HepG2 (cell line): ENCODE data around the gene IL6ST. TPM values are rescaled to one million over a fixed set of nuclear protein-coding genes. Genes with fewer than 3 reads are reported as not detected.

Experiments
- CREM ChIP-seq, 2 experiments: sonication (generic) in 1 of 2; formaldehyde crosslinking in 1 of 2; IDR thresholded peaks; 2 replicates each; pipeline versions ENCODE4 v1.4.0 to v1.6.1; 2016 to 2020; ENCODE audit warnings: antibody characterized with exemption in 1 of 2, mild to moderate bottlenecking in 1 of 2, missing genetic modification reagents in 1 of 2
- EED ChIP-seq: sonication (generic); formaldehyde crosslinking; IDR thresholded peaks from 2 replicates; pipeline ENCODE4 v1.5.0; 2020; ENCODE audit warnings: mild to moderate bottlenecking, missing genetic modification reagents
- FOXO4 ChIP-seq: sonication (generic); formaldehyde crosslinking; conservative IDR thresholded peaks from 2 replicates; pipeline ENCODE4 v1.8.1; 2023; ENCODE audit warnings: missing genetic modification reagents
- HNRNPH1 ChIP-seq: fragments of 200-400 bp; formaldehyde crosslinking; optimal IDR thresholded peaks from 2 replicates; pipeline ENCODE3; 2017; ENCODE audit warnings: mild to moderate bottlenecking, low read depth, low read length
- ISL2 ChIP-seq: sonication (generic); formaldehyde crosslinking; IDR thresholded peaks from 2 replicates; pipeline ENCODE4 v1.5.0; 2020; ENCODE audit warnings: missing genetic modification reagents
- MXD4 ChIP-seq: IDR thresholded peaks from 2 replicates; pipeline ENCODE4 v1.6.1; 2016; ENCODE audit warnings: mild to moderate bottlenecking, missing biosample characterization, missing genetic modification reagents
- NCOA1 ChIP-seq: sonication (generic); formaldehyde crosslinking; IDR thresholded peaks from 2 replicates; pipeline ENCODE4 v1.9.0; 2021; ENCODE audit warnings: missing genetic modification reagents
- NCOR1 ChIP-seq: fragments of 200-600 bp; sonication (generic); IDR thresholded peaks from 2 replicates; pipeline ENCODE4 v1.7.0; 2017; ENCODE audit warnings: antibody characterized with exemption, low read length, borderline replicate concordance
- NR3C1 ChIP-seq: sonication (generic); formaldehyde crosslinking; IDR thresholded peaks from 2 replicates; pipeline ENCODE4 v1.4.0; 2020; ENCODE audit warnings: missing genetic modification reagents
- ONECUT2 ChIP-seq: sonication (generic); formaldehyde crosslinking; IDR thresholded peaks from 2 replicates; pipeline ENCODE4 v1.4.0; 2020; ENCODE audit warnings: missing genetic modification reagents
- PATZ1 ChIP-seq: sonication (generic); formaldehyde crosslinking; IDR thresholded peaks from 2 replicates; pipeline ENCODE4 v1.4.0; 2020; ENCODE audit warnings: missing genetic modification reagents
- PHF5A ChIP-seq: IDR thresholded peaks from one replicate; pipeline ENCODE4 v1.6.1; 2018; ENCODE audit warnings: low read depth, missing genetic modification reagents; ENCODE audit not compliant: unreplicated experiment
- RAD21 ChIP-seq: fragments of 450-650 bp; formaldehyde crosslinking; IDR thresholded peaks from 2 replicates; pipeline ENCODE4 v1.5.0; 2020; ENCODE audit warnings: mild to moderate bottlenecking
- SMAD9 ChIP-seq: sonication (generic); formaldehyde crosslinking; IDR thresholded peaks from 2 replicates; pipeline ENCODE4 v1.5.1; 2020; ENCODE audit warnings: mild to moderate bottlenecking, missing genetic modification reagents
- SRSF4 ChIP-seq: fragments of 200-400 bp; formaldehyde crosslinking; IDR thresholded peaks from one replicate; pipeline ENCODE4 v1.6.1; 2018; ENCODE audit warnings: mild to moderate bottlenecking, low read depth, low read length, moderate library complexity; ENCODE audit not compliant: poor library complexity, severe bottlenecking
- TCF7L2 ChIP-seq: IDR thresholded peaks from 2 replicates; pipeline ENCODE4 v1.6.1; 2011; ENCODE audit warnings: mild to moderate bottlenecking, low read depth, low read length, moderate library complexity
- YY1 ChIP-seq: IDR thresholded peaks from 2 replicates; pipeline ENCODE4 v1.6.1; 2011; ENCODE audit warnings: low read length, low read depth, moderate library complexity, mild to moderate bottlenecking; ENCODE audit not compliant: insufficient read depth, insufficient replicate concordance
- ZBTB1 ChIP-seq: sonication (generic); formaldehyde crosslinking; IDR thresholded peaks from 2 replicates; pipeline ENCODE4 v1.4.0; 2020; ENCODE audit warnings: missing genetic modification reagents, borderline replicate concordance
- ZBTB38 ChIP-seq: sonication (generic); formaldehyde crosslinking; IDR thresholded peaks from 2 replicates; pipeline ENCODE4 v1.5.1; 2020; ENCODE audit warnings: mild to moderate bottlenecking, missing genetic modification reagents
- ZBTB7B ChIP-seq: sonication (generic); formaldehyde crosslinking; IDR thresholded peaks from 2 replicates; pipeline ENCODE4 v1.4.0; 2020; ENCODE audit warnings: missing genetic modification reagents
- polyA plus RNA-seq, 8 experiments: library from polyadenylated mRNA; depleted of rRNA in 3 of 8; stranded (reverse) in 7 of 8; unstranded in 1 of 8; fragments of >200 nt; fragmentation: Illumina TruSeq in 4 of 8; extraction: Trizol in 4 of 8; gene quantifications; 2 replicates each; pipeline versions ENCODE4 v1.2.1 to v1.2.3, GENCODE V29; 2011 to 2016; ENCODE audit warnings: low read depth in 4 of 8, missing spikeins in 1 of 8, mixed read lengths in 1 of 8; ENCODE audit not compliant: insufficient read depth in 1 of 8
- total RNA-seq, 5 experiments: library from RNA; depleted of rRNA; stranded (reverse); fragments of >200 nt; fragmentation: Illumina TruSeq; extraction: Trizol; gene quantifications; 2 replicates each; pipeline ENCODE4 v1.2.3, GENCODE V29; 2016; ENCODE audit warnings: low read depth in 1 of 5
- TF ChIP-seq, protein P1 (sequence below): sonication (generic); formaldehyde crosslinking; IDR thresholded peaks from 2 replicates; pipeline ENCODE4; 2020; ENCODE audit warnings: missing genetic modification reagents, mild to moderate bottlenecking, borderline replicate concordance
- TF ChIP-seq, protein P2 (sequence below): sonication (generic); formaldehyde crosslinking; IDR thresholded peaks from 2 replicates; pipeline ENCODE4 v1.5.0; 2020; ENCODE audit warnings: mild to moderate bottlenecking, missing genetic modification reagents

Gene IL6ST
- total and polyA plus RNA-seq, 2 of the 13 experiments (the other 11 are each of a cell fraction or from before 2014, with no cell fraction given), result 66.6 to 166 TPM

DNA sequence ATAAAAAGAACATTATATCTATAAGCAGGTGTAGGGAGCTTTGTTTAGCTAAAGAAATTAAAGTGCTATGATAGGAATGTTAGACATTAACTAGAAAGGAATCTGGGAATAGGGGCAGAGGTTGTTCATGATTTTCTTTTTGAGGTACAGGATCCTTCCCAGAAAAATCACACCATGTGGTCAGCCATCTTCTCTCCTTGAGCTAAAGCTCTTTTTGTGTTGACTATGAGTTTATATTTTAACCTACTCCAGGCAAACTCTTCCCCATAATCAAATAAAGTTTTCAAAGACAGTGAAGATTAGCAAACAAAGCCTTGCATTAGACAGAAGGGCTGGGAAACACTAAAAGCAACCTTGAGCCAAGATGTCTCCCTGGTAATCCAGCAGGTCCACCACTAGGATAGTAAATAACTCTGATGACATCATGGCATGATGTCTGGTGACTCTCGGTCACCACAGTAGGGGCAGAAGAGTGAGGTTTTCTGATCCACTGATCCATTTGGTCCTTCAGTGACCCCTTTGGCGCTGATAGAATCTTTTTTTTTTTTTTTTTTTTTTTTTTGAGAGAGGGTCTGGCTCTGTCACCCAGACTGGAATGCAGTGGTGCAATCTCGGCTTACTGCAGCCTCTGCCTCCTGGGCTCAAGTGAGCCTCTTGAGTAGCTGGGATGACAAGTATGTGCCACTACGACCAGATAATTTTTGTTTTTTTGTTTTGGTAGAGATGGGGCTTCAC, 30.6 kb upstream of the IL6ST start (continued):
- TF ChIP-seq NCOR1, result peak; percentile 49; the same call in 1 of the 2 replicates
- no peak for TF ChIP-seq NR3C1 (CRISPR knock-in tag)
- no peak for TF ChIP-seq EED (CRISPR knock-in tag)
- no peak for TF ChIP-seq ZBTB1
- TF ChIP-seq, protein P1, sequence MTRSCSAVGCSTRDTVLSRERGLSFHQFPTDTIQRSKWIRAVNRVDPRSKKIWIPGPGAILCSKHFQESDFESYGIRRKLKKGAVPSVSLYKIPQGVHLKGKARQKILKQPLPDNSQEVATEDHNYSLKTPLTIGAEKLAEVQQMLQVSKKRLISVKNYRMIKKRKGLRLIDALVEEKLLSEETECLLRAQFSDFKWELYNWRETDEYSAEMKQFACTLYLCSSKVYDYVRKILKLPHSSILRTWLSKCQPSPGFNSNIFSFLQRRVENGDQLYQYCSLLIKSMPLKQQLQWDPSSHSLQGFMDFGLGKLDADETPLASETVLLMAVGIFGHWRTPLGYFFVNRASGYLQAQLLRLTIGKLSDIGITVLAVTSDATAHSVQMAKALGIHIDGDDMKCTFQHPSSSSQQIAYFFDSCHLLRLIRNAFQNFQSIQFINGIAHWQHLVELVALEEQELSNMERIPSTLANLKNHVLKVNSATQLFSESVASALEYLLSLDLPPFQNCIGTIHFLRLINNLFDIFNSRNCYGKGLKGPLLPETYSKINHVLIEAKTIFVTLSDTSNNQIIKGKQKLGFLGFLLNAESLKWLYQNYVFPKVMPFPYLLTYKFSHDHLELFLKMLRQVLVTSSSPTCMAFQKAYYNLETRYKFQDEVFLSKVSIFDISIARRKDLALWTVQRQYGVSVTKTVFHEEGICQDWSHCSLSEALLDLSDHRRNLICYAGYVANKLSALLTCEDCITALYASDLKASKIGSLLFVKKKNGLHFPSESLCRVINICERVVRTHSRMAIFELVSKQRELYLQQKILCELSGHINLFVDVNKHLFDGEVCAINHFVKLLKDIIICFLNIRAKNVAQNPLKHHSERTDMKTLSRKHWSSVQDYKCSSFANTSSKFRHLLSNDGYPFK (CRISPR knock-in tag), result no peak
- TF ChIP-seq MXD4 (CRISPR knock-in tag), result no peak; the same call in 1 of the 2 replicates
- peak; percentile 84 for TF ChIP-seq CREM (IDR thresholded peaks at IDR 0.05)
- no peak for TF ChIP-seq CREM (CRISPR knock-in tag; IDR thresholded peaks at IDR 0.05)
- TF ChIP-seq SRSF4, result no peak
- no peak for TF ChIP-seq RAD21
- TF ChIP-seq FOXO4, result no peak
- TF ChIP-seq ONECUT2 (CRISPR knock-in tag), result no peak
- no peak for TF ChIP-seq HNRNPH1
- peak; percentile 92 for TF ChIP-seq ISL2 (CRISPR knock-in tag)
- TF ChIP-seq NCOA1 (CRISPR knock-in tag), result no peak
- peak; percentile 52 for TF ChIP-seq PATZ1 (CRISPR knock-in tag)
- TF ChIP-seq, protein P2, sequence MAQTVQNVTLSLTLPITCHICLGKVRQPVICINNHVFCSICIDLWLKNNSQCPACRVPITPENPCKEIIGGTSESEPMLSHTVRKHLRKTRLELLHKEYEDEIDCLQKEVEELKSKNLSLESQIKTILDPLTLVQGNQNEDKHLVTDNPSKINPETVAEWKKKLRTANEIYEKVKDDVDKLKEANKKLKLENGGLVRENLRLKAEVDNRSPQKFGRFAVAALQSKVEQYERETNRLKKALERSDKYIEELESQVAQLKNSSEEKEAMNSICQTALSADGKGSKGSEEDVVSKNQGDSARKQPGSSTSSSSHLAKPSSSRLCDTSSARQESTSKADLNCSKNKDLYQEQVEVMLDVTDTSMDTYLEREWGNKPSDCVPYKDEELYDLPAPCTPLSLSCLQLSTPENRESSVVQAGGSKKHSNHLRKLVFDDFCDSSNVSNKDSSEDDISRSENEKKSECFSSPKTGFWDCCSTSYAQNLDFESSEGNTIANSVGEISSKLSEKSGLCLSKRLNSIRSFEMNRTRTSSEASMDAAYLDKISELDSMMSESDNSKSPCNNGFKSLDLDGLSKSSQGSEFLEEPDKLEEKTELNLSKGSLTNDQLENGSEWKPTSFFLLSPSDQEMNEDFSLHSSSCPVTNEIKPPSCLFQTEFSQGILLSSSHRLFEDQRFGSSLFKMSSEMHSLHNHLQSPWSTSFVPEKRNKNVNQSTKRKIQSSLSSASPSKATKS (CRISPR knock-in tag), result no peak
- no peak for TF ChIP-seq ZBTB7B (CRISPR knock-in tag)
- TF ChIP-seq ZBTB38 (CRISPR knock-in tag), result no peak
- TF ChIP-seq TCF7L2, result no peak; the same call in 1 of the 2 replicates
- TF ChIP-seq PHF5A (CRISPR knock-in tag), result no peak
- no peak for TF ChIP-seq SMAD9
- peak; percentile 78 for TF ChIP-seq YY1
